Measurements from ENCODE around the gene IER3IP1. TPM values are rescaled to one million over a fixed set of nuclear protein-coding genes. Genes with fewer than 3 reads are reported as not detected.

IER3IP1 gene
- polyA plus RNA-seq, 12 donors, result 18.7 to 54.5 (median 25.9) TPM; not detected in 1

DNA sequence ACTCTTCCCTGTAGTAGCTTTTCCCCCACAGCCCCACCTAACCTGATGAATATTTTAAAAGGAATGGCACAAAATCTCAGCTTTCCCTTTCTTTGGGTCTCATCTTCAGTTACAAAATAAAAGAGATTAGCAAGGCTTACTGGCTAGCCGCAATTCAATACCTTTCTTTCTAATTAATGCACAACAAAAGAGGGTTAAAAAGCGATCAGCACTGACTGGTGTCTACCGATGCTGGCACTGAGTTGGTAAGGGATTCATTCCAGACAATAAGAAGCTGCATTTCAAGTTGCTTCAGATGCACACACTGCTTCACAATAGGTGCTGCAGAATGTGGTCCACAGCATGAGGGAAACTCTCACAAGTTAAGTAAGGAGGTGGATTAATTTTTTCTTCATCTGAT, 67.8 kb downstream of the IER3IP1 start:
- DNase-seq, result no peak

Other genes with a start within 250 kb of the IER3IP1 start
- under 1 TPM in 2 of 12 donors, not detected in 10; 0.07 to 0.09 TPM for gene ELOA2, start 140.7 kb downstream of the IER3IP1 start, polyA plus RNA-seq (ENCODE audit: insufficient read length in 12 of 12)
- gene HDHD2, start 25.9 kb downstream of the IER3IP1 start, polyA plus RNA-seq (ENCODE audit: insufficient read length in 12 of 12), result 10 to 100 TPM in 11 of 12 donors, not detected in 1; 16.7 to 31.1 (median 26.7) TPM
- not detected for gene SKOR2, start 75.3 kb upstream of the IER3IP1 start, polyA plus RNA-seq (ENCODE audit: insufficient read length in 12 of 12)

All from muscle of arm (tissue), 12 donors.